Gastroesophageal sphincter (tissue), 3 donors: ENCODE results near the gene EHMT1.
"Not testable (repeated sequence)": the region's sequence is repeated elsewhere in the genome, so short reads cannot be mapped to it uniquely, and the experiment has no call there.

Experiments used
- CTCF ChIP-seq, 4 experiments: fragments of 200-600 bp in 2 of 4; fragments of 450-650 bp in 2 of 4; sonication (generic) in 1 of 4; IDR thresholded peaks; one replicate each; pipeline ENCODE4 v1.5.1; 2017 to 2019; ENCODE audit warnings: antibody characterized with exemption in 4 of 4, mild to moderate bottlenecking in 2 of 4, moderate library complexity in 2 of 4
- POLR2A ChIP-seq, 2 donors: fragments of 450-650 bp; IDR thresholded peaks; one replicate each; pipeline ENCODE4 v1.6.1; 2017; ENCODE audit warnings: antibody characterized with exemption in 2 of 2, mild to moderate bottlenecking in 2 of 2, moderate library complexity in 1 of 2
- POLR2AphosphoS5 ChIP-seq: sonication (generic); formaldehyde crosslinking; IDR thresholded peaks from one replicate; pipeline ENCODE4 v1.6.1; 2017; ENCODE audit warnings: antibody characterized with exemption

GRCh38 chr9:137883977-137884376, 265.2 kb downstream of the EHMT1 start:
- not testable (repeated sequence) for TF ChIP-seq POLR2A (IDR thresholded peaks at IDR 0.05); POLR2AphosphoS5; CTCF (IDR thresholded peaks at IDR 0.05)
